Measurements from ENCODE around the gene HDAC1.

HDAC1 gene

GRCh38 chr1:32333251-32333963 lies 41.5 kb downstream of the HDAC1 start:
- Mint-ChIP-seq H3K9me3 (no peaks in the 10 kb centered on the region), H3K4me3 (peak overlapping the region; percentile 89), H3K27me3 (no peaks in the 10 kb centered on the region), H3K4me1 (peaks cover 68% of the 10 kb centered on the region), H3K27ac (peak overlapping the region; percentile 67), H3K36me3 (peaks cover 42% of the 10 kb centered on the region)
- no peak for ATAC-seq

DNA sequence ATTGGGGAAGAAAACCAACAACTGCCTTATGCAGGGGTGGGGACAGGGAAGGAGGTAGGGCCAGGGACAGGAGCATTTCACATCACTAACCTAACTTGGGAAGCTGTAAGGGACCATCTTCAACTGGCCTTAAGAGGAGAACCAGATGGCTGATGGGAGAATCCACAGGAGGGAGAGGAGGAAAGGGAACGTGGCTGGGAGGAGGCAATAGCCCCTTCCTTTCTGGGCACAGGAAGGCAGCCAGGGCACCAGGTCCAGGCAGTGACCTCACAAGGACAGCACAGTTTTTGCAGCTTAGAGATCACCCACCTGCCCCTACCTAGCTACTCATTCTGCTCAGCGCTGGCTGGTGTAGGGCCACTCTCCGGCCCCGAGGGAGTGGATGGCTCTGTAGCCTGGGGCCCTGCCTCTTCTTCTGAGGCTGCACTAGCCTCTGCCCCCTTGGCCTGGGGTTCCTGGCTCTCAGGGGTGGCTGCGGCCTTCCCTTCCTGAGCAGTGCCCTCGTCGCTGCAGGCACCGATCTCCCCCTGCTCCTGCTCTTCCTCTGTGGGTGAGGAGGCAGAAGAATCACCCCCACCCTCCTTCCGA lies 42.5 kb downstream of the HDAC1 start:
- Mint-ChIP-seq H3K4me3 (peak overlapping the region; percentile 89), H3K4me1 (peaks cover 76% of the 10 kb centered on the region), H3K36me3 (peaks cover 36% of the 10 kb centered on the region), H3K9me3 (no peaks in the 10 kb centered on the region), H3K27me3 (no peaks in the 10 kb centered on the region), H3K27ac (peak overlapping the region; percentile 67)
- no peak for ATAC-seq

DNA sequence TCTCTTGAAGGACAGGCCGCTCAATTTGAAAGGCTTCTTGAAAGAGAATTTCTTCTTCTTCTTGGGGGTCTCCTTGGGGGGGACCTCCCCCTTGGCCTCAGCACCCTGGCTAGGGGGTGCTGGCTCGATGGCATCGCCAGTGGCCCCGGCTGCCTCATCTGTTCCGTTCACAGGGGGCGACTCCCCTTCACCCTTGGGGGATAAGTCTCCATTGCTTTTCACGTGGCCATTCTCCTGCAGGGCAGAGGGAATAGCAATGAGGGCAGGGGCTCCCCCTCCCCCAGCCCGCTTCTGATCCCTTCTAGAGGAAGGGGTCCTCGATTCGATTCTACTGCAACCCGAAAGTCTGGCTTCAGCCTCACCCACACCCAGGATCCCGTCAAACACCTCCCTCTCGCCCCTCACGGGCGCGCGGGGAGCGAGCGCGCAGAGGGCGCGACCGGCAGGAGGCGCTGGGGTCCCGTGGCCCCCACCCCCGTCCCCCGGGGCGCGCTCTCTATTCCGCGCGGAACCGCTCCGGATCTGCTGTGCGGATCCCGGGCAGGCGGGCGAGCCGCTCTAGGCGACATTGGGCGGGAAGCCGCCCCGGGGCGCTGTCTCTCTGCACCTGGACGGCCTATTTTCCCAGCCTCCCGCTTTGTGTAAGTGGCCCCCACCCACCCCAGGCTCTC lies 43.1 kb downstream of the HDAC1 start:
- Mint-ChIP-seq H3K36me3 (peaks cover 30% of the 10 kb centered on the region), H3K4me3 (peak overlapping the region; percentile 89), H3K9me3 (no peaks in the 10 kb centered on the region), H3K27ac (peak overlapping the region; percentile 67), H3K27me3 (no peaks in the 10 kb centered on the region), H3K4me1 (peaks cover 76% of the 10 kb centered on the region)
- peak; percentile 42 for ATAC-seq

DNA sequence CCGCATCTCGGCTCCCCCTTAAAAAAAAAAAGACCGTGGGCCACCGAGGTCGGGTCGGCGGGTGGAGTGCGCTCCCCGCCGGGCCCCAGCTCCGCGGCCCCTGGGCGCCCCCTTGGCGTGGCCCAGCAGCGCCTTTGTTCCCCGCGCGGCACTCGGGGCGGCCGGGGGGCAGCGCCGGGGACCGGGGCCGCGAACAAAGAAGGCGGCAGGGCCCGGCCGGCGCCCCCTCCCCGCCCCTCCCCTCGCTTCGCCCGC lies 43.6 kb downstream of the HDAC1 start:
- peaks cover 77% of the 10 kb centered on the region for H3K4me1 Mint-ChIP-seq
- peak overlapping the region; percentile 89 for H3K4me3 Mint-ChIP-seq
- H3K27ac Mint-ChIP-seq = no peak overlapping the region
- peak; percentile 9 for ATAC-seq
- no peaks in the 10 kb centered on the region for H3K27me3 Mint-ChIP-seq
- H3K36me3 Mint-ChIP-seq = peaks cover 25% of the 10 kb centered on the region
- H3K9me3 Mint-ChIP-seq = no peaks in the 10 kb centered on the region

- peaks cover 74% of the 10 kb centered on the region for H3K4me1 Mint-ChIP-seq
- H3K27me3 Mint-ChIP-seq = no peaks in the 10 kb centered on the region
- peak within 1 kb of the TSS; percentile 89 for H3K4me3 Mint-ChIP-seq
- peak within 1 kb of the TSS; percentile 67 for H3K27ac Mint-ChIP-seq
- no peaks in the 10 kb centered on the region for H3K9me3 Mint-ChIP-seq
- ATAC-seq = peak; percentile 69
- peaks cover 20% of the 10 kb centered on the region for H3K36me3 Mint-ChIP-seq
These were observed 44.1 kb downstream of the HDAC1 start, which contains the start of gene MARCKSL1 for GRCh38 chr1:32335790-32336590. Gene MARCKSL1 (minus strand): TSS chr1:32336233. CDS start chr1:32336033, 200 bp downstream.

DNA sequence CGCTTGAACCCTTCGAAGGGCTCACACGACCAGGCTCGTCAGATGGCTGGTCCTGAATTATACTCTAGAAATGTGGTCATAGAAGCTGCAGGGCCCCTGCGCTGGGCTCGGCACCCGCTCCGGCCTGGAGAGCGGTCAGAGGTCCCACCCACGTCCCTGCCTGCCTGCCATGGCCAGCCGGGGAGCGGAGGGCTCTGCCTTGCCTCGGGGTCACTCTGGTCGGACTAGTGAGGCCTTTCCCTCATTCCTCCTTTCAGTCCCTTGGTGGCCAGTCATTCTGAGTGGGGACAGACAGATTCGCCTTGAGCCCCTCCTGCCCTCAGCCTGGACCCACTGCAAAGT lies 44.7 kb downstream of the HDAC1 start:
- peak overlapping the region; percentile 57 for H3K27ac Mint-ChIP-seq
- H3K27me3 Mint-ChIP-seq = no peaks in the 10 kb centered on the region
- H3K4me3 Mint-ChIP-seq = peak overlapping the region; percentile 69
- peaks cover 70% of the 10 kb centered on the region for H3K4me1 Mint-ChIP-seq
- H3K9me3 Mint-ChIP-seq = no peaks in the 10 kb centered on the region
- no peak for ATAC-seq
- peaks cover 14% of the 10 kb centered on the region for H3K36me3 Mint-ChIP-seq

GRCh38 chr1:32336963-32337675 lies 45.2 kb downstream of the HDAC1 start:
- peak overlapping the region; percentile 69 for H3K4me3 Mint-ChIP-seq
- peak overlapping the region; percentile 57 for H3K27ac Mint-ChIP-seq
- peak; percentile 72 for ATAC-seq
- H3K27me3 Mint-ChIP-seq = no peaks in the 10 kb centered on the region
- peaks cover 66% of the 10 kb centered on the region for H3K4me1 Mint-ChIP-seq
- peaks cover 9% of the 10 kb centered on the region for H3K36me3 Mint-ChIP-seq
- H3K9me3 Mint-ChIP-seq = no peaks in the 10 kb centered on the region

DNA sequence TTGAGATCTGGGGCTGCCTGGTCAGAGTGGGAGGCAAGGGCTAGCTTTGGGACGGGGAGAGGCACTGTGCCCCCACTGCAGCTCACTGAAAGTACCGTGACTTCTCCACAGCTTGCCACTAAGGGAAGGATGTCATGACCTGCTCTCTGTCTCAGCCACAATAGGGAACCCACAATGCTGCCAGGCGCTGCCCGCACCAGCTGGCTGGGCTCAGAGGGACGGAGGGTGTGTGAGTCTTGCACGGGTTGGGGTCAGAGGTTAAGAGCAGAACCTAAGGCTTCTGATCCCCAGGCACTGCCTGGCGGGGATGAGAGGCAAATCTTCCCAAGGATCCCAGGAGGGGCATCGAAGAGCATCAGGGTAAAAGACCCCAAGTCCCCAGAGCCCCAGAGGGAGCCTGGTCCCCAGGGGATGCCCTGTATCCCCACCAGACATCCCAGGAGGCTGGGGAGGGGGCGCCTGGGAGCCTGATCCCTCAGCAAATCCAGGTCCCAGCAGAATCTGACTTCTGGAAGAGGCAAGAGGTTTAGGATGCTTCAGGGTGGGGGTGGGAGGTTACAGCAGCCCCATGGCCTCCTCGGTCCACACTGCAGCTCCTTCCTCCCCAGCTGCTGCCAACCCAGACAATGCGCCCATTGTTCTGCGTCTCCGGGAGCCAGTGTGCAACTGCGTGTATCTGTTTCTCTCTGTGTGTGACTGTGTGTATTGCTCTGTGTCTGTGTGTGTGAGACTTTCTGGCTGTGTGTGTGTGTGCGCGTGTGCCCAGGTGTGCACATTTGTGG lies 46.2 kb downstream of the HDAC1 start:
- H3K4me1 Mint-ChIP-seq = peaks cover 71% of the 10 kb centered on the region
- H3K36me3 Mint-ChIP-seq = peaks cover 7% of the 10 kb centered on the region
- H3K9me3 Mint-ChIP-seq = no peaks in the 10 kb centered on the region
- peak overlapping the region; percentile 57 for H3K27ac Mint-ChIP-seq
- H3K4me3 Mint-ChIP-seq = peak overlapping the region; percentile 69
- no peaks in the 10 kb centered on the region for H3K27me3 Mint-ChIP-seq
- ATAC-seq = peak; percentile 61

DNA sequence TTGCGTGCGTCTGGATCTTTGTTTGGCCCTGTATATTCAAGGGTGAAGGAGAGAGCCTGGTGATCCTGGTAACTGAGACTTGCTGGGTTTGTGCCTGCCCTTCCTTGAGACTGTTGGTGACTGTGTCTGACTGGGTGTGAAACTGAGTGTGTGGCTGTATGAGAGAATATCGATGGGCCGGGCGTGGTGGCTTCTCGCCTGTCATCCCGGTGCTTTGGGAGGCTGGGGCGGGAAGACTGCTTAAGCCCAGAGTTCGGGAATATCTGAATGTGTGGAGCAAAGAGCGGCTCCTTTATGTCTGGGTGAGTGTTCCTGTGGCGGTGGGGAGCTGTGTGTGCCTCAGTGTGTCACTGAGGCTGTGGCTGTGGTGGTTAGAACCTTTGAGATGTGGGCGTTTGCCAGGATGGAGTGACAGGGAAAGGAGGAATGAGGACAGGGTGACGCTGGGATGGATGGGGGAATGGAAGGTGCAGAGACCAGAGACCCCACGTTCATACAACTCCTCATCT lies 46.8 kb downstream of the HDAC1 start:
- H3K4me1 Mint-ChIP-seq = peaks cover 70% of the 10 kb centered on the region
- ATAC-seq = no peak
- H3K27ac Mint-ChIP-seq = peak overlapping the region; percentile 57
- peaks cover 6% of the 10 kb centered on the region for H3K36me3 Mint-ChIP-seq
- H3K27me3 Mint-ChIP-seq = no peaks in the 10 kb centered on the region
- H3K4me3 Mint-ChIP-seq = peak overlapping the region; percentile 14
- no peaks in the 10 kb centered on the region for H3K9me3 Mint-ChIP-seq

- Mint-ChIP-seq H3K27me3 (no peaks in the 10 kb centered on the region), H3K9me3 (no peaks in the 10 kb centered on the region), H3K4me1 (peaks cover 64% of the 10 kb centered on the region), H3K4me3 (no peak overlapping the region), H3K36me3 (no peaks in the 10 kb centered on the region), H3K27ac (peak overlapping the region; percentile 57)
- ATAC-seq = peak; percentile 66
These were observed 47.6 kb downstream of the HDAC1 start for GRCh38 chr1:32339363-32339978.

GRCh38 chr1:32341186-32341757 lies 49.4 kb downstream of the HDAC1 start:
- H3K27ac Mint-ChIP-seq = no peak overlapping the region
- H3K27me3 Mint-ChIP-seq = no peaks in the 10 kb centered on the region
- H3K9me3 Mint-ChIP-seq = no peaks in the 10 kb centered on the region
- no peak for ATAC-seq
- H3K4me3 Mint-ChIP-seq = no peak overlapping the region
- peaks cover 56% of the 10 kb centered on the region for H3K4me1 Mint-ChIP-seq
- no peaks in the 10 kb centered on the region for H3K36me3 Mint-ChIP-seq

DNA sequence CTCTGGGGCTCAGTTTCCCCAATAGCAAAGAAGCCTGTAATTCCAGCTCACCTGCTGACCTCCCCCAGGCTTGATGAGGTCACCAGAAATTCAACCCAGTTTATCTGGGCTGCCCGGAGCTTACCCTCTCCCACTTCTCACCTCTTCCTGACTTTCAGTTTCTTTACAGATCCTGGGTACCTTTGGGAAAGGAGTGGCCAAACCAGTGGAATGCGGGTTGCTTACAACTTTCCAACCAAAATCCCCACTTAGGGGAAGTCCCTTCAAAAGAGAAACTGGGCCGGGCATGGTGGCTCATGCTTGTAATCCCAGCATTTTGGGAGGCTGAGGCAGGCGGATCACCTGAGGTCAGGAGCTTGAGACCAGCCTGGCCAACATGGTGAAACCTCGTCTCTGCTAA lies 50.1 kb downstream of the HDAC1 start:
- ATAC-seq = no peak
- H3K27me3 Mint-ChIP-seq = no peaks in the 10 kb centered on the region
- peaks cover 51% of the 10 kb centered on the region for H3K4me1 Mint-ChIP-seq
- H3K27ac Mint-ChIP-seq = no peak overlapping the region
- no peaks in the 10 kb centered on the region for H3K36me3 Mint-ChIP-seq
- no peak overlapping the region for H3K4me3 Mint-ChIP-seq
- H3K9me3 Mint-ChIP-seq = no peaks in the 10 kb centered on the region

DNA sequence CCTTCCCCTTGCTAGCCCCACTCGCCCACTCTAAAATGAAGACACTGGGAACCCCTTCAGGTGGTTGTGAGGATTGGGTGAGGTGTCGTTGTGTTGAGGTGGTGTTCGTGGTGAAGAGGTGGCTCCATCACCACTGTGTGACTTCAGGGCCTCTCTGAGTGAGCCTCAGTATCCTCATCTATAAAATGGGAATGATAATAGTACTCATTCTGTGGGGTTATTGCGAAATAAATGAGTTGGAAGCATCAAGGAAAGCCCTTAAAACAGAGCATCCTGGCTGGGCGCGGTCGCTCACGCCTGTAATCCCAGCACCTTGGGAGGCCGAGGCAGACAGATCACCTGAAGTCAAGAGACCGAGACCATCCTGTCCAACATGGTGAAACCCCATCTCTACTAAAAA lies 50.8 kb downstream of the HDAC1 start:
- no peak overlapping the region for H3K4me3 Mint-ChIP-seq
- no peak overlapping the region for H3K27ac Mint-ChIP-seq
- no peak for ATAC-seq
- H3K9me3 Mint-ChIP-seq = no peaks in the 10 kb centered on the region
- H3K36me3 Mint-ChIP-seq = no peaks in the 10 kb centered on the region
- H3K4me1 Mint-ChIP-seq = peaks cover 44% of the 10 kb centered on the region
- H3K27me3 Mint-ChIP-seq = no peaks in the 10 kb centered on the region
